D341Med (cell line): ENCODE measurements around the gene OXCT2.
"Not testable (repeated sequence)": the region's sequence is repeated elsewhere in the genome, so short reads cannot be mapped to it uniquely, and the experiment has no call there.

Source experiments
- DNase-seq: peaks from one replicate; pipeline ENCODE4 v3.0.0; 2012; ENCODE audit warnings: low spot score

Gene OXCT2

DNA sequence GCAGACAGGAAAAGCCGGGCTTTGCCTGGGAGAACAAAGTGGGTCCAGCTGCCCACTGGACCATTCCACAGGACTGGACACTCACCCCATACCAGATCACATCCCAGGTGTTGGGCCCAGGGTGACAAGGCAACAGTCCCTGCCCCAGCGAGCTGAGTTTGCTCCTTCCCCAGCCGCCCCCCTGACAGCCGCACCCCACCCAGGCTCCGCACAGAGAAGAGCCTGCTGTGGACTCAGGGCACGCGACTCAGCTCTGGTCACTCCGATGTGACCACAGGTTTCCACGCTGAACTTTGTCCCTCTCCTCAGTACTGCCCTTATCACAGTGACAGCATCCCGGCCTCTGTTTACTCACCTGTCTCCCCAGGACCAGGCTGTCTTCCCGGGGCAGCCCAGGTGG lies 16.3 kb upstream of the OXCT2 start:
- DNase-seq = peak; percentile 25

DNA sequence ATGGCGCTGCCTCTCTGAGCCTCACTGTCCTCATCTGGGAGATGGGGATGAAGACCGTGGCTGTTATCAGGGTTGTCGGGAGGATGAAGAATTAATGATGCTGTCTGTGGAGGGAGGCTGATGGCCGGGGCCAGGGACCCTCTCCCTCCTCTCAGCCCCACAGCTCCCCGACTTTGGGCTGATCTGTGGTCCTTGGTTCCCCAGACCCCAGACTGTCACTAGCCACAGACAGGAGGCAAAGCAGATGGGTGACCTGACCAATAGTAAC lies 15.9 kb upstream of the OXCT2 start:
- DNase-seq = not testable (repeated sequence)

DNA sequence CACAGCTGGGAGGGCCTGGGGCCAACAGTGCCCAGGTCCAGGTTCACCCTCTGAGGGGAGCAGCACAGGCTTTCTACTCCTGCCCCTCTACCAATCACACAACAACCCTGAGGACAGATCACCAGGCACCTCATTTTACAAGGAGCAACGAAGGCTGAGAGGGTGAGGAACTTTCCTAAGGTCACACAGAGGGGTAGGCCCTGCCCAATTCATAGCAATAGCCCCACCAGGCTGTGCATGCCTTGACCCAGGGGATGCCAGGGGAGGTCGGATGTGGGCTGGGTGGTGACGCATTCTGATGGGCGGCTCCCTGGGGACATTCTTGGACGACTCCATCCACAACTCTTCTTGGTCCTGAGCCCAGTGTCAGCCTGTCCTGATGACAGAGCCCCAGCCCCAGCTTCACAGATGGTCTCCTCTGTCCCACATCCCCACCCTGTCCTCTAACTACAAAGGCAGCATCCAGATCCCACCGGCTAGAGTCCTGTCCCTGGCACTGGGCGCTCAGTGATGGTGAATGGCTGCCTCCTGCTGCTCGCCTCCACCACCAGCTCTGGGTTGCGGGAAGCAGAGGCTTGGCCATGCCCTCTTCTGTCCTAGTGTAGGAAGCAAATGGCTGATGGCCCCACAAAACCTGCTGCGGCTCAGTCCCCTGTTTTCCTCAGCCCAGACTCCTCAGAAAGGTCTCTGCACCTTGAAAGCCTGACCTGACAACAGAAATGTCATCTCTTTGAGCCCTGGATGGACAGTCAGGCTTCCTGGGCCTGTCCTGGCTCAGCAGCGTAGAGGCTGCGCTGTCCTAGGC lies 15.4 kb upstream of the OXCT2 start:
- DNase-seq = not testable (repeated sequence)

DNA sequence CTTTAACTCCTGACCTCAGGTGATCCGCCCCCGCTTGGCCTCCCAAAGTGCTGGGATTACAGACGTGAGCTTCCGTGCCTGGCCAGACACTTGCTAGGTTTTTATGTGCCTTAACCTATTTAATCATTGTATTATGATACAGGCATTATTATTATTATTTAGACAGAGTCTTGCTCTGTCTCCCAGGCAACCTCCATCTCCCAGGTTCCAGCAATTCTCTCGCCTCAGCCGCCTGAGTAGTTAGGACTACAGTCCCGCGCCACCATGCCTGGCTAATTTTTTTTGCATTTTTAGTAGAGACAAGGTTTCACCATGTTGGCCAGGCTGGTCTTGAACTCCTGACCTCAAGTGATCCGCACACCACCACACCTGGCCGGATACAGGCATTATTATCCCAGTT lies 11.5 kb upstream of the OXCT2 start:
- DNase-seq = not testable (repeated sequence)

DNA sequence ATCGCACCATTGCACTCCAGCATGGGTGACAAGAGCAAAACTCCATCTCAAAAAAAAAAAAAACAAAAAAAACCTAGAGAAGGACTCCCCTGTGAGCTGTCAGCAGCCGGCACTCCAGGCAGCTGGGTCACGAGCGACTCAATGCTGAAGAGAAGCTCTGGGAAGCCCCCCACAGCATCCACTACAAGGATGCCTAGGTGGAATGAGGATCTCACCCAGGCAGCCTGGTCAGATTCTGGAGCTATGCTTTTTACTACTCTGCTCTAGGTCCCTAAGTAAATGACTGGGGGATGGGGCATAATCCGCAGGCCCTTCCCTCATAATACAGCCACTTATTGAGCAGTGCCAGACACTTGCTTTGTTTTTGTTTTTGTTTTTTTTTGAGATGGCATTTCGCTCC lies 11.0 kb upstream of the OXCT2 start:
- no peak for DNase-seq

DNA sequence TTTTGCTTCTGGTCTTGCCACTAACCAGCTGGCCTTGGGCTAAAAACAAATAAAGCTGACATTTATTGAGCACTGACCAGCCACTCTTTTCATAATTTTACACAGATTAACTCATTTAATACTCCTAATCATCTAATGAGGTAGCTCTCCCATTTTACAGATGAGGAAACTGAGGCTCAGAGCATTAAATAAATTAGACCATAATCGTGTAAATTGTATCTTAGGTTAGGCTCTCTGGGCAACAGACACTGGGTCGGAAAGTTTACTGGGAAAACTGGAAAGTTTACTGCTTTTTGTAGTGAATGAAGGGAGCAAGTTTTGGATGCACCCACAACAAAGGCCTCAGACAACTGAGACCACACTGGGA lies 10.2 kb upstream of the OXCT2 start:
- DNase-seq = no peak

DNA sequence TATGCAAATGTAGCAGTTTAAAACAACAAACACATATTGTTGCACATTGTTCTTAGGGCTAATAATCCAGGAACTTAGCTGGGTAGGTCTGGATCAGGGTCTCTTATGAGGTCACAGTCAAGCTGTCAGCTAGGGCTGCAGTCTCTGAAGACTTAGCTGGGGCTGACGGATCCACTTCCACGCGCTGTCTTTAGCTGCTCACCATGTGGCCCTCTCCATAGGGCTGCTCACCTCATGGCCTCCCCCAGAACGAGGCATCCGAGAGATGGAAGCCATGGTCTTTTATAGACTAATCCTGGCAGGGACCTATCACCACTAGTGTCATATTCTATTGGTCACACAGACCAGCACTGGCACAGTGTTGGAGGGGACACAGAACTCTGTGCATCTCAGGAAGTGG lies 8.7 kb upstream of the OXCT2 start:
- no peak for DNase-seq

DNA sequence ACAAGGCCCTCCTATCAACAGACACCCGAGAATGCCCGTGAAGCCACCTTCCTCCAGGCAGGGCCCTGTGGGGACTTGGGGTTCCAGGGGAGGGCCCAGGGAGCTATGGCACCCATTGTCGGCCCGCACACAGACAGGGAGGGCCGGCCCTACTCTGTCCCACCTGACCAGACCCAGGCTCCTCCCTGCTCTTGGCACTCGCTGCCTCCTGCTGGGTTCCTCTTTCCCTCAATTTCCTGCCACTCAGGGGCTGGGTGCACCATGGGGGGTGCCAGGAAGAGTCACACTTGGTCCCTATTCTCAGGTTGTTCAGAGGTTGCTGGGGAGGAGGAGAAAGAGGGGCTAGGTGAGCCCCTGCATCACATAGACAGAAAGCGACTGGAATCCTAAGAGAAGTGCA lies 8.0 kb upstream of the OXCT2 start:
- no peak for DNase-seq

DNA sequence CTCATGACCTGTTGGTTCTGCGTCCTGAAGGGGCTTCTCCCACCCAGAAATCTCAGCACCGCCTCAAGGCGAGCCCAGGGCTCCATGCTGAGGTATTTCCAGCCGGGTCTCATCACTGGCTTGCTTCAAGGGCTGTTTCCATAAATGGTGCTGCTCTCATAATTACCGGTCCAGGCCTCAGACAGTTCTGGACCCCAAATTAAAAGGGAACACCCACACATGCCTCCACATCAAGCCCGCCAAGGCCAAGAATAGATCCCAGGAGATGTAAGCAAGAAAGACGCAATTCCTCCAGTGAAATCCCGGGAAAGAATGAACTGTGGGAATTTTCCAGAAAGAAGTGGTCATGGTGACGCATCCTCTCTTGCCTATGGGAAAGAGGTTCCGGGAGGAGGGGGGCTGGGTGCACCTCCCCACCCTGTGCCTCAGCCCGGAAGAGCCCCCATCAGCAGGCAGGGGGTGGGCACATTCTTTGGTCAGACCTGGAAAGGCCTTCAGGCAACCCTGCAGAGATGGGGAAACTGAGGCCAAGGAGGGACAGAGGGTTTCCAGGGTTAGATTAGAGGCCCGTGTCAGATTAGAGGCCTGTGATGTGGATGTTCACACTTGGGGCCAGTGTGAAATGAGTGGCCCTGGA lies 7.4 kb upstream of the OXCT2 start:
- not testable (repeated sequence) for DNase-seq

DNA sequence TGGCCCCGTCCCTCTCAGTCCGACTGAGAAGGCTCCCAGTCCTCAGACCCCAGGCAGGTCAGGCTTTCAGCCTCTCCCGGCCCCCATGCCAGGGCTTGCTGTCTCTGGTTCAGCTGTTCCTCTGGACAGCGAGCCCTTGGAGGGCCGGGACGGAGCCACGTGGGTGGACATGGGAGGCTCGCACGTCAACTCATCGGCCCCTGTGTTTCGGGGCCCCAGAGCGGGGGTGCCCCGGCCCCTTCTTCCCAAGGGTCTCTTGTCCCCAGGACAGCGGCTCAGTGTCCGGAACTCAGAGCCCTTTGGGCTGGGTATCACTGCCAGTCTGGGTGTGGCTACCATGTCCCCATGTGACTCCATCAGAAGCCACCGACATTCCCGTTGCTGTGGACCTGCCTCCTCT lies 6.7 kb upstream of the OXCT2 start:
- DNase-seq = not testable (repeated sequence)

DNA sequence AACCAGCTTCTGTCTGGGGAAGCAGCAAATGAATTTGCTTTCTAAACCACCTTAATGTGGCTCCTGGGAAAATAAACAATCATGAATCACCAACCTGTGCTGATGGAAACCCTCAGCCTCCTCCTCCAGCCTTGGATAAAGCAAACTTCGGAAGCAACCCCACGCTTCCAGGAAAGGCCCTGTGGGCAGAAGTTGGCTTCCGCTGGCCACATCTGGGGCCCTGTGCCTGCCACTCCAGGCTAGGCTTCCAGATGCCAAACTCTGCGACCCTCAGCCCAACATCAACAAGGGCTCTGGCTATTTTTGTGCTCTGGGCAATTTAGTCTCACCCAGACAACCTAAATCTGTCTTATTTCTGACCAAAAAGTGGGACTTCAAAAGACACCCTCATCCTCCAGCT lies 6.2 kb upstream of the OXCT2 start:
- DNase-seq = no peak

DNA sequence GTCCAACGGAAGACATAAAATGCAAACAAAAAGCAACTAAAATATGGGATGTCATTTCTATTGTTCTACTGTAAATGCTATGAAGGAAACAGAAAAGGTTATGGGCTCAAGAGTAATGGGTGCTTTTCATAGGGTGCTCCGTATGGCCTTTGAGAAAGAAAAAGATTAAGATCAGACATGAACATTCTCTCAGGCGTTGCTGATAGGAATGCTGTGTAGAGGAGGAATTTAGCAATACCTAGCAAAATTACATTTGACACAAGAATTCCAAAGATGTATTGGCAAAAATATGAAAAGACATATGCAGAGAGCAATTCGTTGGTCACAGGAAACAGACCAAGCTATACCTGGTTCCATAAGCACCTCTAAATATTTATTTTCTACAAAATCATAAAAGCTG lies 5.7 kb upstream of the OXCT2 start:
- DNase-seq = no peak

DNA sequence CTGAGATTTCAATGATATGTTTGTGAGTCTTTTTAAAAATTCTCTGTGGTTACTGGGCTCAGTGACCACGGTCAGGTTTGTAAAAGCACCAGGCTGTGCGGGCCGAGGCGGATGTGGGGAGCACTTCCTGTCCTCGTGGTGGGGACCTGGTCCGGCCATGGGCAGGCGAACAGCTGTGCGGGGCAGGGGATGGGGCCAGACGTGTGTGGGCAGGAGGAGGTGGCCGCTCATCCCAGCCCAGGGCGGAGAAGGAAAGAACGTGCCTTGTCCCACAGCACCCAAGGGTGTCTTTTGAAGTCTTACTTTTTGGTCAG lies 5.2 kb upstream of the OXCT2 start:
- DNase-seq = no peak

DNA sequence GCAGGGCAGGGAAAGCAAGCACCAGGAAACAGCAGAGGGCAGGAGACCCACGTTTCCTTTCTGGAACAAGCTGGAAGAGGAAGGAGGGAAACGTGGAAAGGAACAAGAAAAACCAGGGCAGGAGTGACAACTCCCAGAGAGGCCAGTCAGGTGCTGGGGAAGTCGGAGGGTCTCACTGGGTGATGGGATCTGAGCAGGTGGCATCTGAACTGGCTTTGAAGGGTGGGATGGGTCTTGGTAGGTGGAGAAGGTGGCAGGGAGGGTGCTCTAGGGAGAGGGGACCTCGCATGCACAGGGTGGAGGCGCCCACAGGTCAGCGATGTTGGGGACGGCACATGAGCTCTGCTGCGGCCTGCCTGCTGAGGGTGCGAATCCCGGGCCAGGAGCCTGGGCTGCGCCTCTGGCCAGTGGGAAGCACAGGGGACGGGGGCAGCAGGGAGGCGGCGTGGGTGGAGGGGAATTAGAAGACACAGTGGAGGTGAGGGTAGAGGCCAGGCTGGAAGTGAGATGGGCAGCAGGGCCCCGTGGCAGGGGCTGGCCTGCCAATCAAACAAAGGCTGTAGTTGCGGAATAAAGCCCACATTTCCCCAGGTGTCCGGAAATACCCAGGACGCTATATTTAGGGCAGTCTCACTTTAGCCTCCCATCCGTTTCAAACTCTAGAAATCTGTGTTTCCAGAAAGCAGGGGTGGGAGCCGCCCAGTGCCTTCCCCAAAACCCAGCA lies 4.7 kb upstream of the OXCT2 start:
- DNase-seq = not testable (repeated sequence)

DNA sequence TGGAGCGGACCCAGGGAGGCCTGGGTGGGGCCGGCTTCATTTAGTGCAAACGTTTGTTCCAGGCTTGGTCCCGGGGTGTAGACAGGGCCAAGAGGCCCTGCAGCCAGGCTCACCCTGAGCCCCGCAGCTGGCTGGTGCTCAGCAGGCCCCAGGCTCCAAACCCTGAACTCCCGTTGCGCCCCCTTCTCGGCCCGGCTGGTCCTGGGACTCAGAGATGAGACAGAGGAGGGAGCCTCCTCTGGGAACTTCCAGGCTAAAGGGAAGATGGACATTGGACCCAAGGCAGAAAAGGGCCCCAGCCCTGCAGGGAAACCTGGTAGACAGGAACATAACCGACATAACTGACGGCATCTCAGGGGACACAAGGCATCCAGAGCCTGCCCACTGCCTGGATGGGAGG lies 4.0 kb upstream of the OXCT2 start:
- not testable (repeated sequence) for DNase-seq

DNA sequence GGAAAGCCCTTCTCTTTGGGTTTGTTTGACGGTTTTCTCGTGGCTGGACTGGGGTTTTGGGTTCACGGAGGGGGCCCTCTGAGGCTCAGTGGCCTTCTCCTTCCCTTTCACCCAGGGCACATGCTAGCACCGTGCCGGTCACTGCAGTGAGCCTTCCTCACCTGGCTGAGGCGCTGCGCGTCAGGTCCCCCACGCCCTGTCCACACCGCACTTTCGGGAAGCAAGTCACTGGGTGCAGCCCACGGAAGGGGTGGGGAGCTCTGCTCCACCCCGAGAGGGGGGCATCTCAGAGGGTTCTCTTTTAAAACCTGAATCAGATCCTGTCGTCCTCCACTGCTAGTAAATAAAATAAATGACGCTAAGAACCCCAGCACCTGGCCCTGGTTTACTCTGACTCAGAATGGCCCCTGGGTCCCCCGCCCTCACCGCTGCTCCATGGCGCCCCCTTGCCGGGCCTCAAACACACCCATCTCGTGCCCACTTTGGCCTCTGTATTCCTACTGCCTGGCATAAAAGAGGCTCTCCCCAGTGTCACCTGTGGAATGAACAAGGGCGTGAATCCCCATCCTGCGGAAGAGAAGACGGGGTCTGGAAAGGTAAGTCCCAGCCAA lies 2.3 kb upstream of the OXCT2 start:
- DNase-seq = not testable (repeated sequence)

DNA sequence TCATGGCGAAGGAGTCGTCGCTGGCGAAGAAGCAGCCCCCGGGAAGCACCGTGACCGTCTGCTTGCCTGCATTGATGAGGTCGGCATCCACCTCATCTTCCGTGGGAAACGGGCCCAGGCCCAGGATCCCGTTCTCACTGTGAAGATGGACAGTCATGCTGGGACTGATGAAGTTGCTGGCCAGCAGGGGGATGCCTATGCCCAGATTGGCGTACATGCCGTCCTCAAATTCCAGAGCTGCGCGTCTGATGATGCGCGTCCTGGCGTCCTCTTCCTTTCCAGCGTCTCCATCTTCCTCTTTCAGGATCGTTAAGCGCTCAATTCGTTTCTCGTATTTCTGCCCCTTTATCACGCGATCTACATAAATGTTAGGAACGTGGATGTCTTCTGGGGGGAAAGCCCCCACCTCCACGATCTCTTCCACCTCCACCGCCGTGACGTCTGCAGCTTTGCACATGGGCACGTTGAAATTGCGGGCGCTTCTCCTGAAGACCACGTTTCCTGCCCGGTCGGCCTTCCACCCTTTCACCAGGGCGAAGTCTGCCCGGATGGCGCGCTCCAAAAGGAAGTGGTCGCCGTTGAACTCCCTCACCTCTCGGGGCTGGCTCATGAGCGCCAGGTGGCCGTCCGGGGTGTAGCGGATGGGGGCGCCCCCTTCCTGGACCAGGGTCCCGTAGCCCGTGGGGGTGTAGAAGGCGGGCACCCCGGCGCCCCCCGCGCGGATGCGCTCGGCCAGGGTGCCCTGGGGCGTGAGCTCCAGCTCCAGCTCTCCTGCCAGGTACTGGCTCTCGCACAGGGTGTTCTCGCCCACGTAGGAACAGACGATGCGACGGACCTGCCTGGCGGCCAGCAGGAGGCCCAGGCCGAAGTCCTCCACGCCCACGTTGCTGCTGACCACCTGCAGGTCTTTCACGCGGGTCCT lies 787 bp downstream of the OXCT2 start:
- not testable (repeated sequence) for DNase-seq

DNA sequence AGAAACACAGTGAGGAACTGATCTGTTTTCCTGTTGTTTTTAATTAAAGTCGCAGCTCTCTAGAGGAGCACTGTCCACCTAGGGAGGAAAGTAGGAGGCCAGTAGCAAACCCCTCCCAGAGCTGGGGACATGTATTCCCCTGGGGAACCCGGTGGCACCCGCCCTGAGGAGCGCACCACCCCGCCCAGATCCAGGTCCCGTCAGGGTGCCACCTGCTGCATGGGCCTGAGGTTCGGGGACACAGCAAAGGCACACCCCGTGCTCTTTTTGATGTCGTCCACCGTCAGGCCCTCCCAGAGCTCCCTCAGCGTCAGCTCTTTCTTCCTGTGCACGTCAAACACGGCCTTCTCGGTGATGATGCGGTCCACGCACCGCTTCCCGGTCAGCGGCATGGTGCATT lies 1.6 kb downstream of the OXCT2 start:
- not testable (repeated sequence) for DNase-seq

DNA sequence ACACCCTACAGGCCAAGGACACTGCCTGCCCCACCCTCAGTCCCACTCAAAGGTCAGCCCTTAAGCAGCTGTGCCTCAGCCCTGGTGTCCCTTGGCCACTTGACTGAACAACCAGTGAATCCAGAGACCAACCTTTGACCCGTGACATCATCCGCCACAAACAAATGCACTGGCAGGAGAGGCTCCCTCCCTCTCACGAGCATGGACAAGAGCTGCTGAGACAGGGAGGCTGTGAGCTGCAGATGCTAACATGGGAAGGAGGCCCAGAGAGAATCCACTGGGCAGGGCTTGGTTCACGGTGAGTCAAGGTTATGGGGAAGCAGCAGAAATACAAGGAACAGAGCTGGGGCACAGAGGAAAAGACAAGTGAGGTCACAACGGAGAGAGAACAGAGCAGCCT lies 4.7 kb downstream of the OXCT2 start:
- DNase-seq = not testable (repeated sequence)

DNA sequence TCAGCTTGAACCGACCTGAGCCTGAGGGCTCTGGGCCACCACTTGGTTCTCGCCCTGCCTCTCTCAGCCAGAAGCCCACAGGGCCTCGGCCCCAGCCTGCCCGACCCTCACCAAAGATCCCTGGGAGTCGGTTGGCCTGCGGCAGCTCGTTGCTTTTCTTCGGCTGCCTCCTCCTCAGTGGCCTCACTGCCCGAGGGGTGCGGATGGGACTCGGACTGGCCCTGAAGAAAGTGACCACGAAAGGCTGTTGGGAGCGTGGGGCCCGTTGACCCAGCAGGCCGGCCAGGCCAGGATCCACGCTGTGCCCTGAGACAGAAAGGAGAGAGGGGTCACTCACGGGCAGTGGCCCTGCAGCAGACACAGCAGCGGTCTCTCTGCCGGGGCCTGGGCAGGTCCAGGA lies 6.6 kb downstream of the OXCT2 start:
- not testable (repeated sequence) for DNase-seq

DNA sequence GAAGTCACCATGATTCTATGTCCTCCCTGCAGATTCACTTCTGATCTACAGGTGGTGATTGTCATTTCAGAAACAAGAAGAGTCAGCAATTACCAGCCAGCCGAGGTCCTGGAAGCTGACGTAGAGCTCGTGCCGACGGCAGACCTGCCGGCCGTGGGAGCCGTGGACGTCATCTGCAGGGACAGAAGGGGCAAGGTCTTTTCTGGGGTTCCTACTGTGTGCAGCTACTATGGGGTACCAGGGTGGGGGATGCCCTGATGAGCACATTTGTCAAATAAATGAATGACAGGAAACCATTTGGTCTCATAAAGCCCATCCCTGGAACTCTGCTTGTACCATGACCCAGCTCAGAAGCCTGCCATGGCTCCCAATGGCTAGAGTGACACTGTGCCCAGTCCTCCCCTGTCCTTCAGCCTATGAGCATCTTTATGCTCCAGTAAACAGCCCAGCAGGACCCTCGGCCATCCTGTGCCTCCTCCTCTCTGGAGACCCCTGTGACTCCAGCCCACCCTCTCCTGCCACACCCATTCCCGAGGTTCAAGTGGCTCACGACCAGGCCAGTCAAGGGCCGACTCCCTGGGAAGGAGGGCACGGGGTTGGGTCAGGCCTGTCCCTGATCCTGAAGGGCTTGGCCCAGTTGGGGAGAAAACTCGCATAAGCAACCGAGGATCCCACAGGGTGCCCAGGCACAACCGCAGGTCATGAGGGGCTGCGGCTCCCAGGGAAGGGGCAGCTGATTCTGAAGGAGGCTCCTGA lies 7.4 kb downstream of the OXCT2 start:
- DNase-seq = not testable (repeated sequence)
